ENCODE measurements around the gene SLC4A9.

SLC4A9 gene

DNA sequence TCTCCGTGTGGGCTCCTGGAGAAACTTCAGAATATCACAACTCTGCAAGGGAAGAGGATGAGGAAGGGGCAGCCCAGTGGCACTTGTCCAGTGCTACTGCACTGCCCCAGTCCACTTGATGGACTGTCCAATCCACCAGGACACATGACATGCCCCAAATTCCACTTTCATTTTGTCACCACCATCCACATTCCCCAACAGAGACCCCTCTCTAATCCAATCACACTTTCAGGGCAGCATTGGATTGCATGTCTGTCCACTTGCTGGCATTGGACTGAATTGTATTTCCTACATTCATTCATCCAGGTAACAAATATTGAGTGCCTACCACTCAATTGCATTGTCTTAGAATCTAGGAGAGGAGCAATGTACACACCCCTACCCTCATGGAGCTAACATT lies 28.4 kb upstream of the SLC4A9 start:
- H3K27me3 ChIP-seq (ENCODE audit: insufficient read depth, low read length, poor library complexity): no peaks in the 10 kb centered on the region
- H3K4me1 ChIP-seq (ENCODE audit: control insufficient read depth, low read depth, low read length): peaks cover 2% of the 10 kb centered on the region
- no peak overlapping the region for H4K8ac ChIP-seq (ENCODE audit: low read depth, low read length)
- no peak overlapping the region for H2AK5ac ChIP-seq (ENCODE audit: low read length)
- no peak overlapping the region for H3K23ac ChIP-seq (ENCODE audit: low read length)
- H3K18ac ChIP-seq (ENCODE audit: low read length): no peak overlapping the region
- H2BK5ac ChIP-seq (ENCODE audit: low read length): no peak overlapping the region
- no peak overlapping the region for H4K5ac ChIP-seq (ENCODE audit: low read length)
- H3K79me2 ChIP-seq (ENCODE audit: control insufficient read depth, insufficient read depth, low read length): no peaks in the 10 kb centered on the region
- no peak overlapping the region for H3K9ac ChIP-seq (ENCODE audit: low read length)
- no peak for DNase-seq
- H3K4me3 ChIP-seq (ENCODE audit: low read length): no peak overlapping the region
- no peak overlapping the region for H2BK120ac ChIP-seq (ENCODE audit: low read depth, low read length)
- no peak overlapping the region for H2BK15ac ChIP-seq (replicated peaks; ENCODE audit: low read depth)
- H3K27ac ChIP-seq (ENCODE audit: low read depth, low read length): no peak overlapping the region
- no peak overlapping the region for H3K4me2 ChIP-seq (ENCODE audit: low read length)
- H3K79me1 ChIP-seq (ENCODE audit: low read length): no peaks in the 10 kb centered on the region
- WGBS (ENCODE audit: extremely low coverage, insufficient coverage, low lambda C conversion rate): no CpG with 5 or more reads among the region's 1 CpG
- no peaks in the 10 kb centered on the region for H3K36me3 ChIP-seq (ENCODE audit: control insufficient read depth, insufficient read depth, low read length)
- H3K56ac ChIP-seq (ENCODE audit: low read length): no peak overlapping the region
- no peak overlapping the region for H3K4ac ChIP-seq (ENCODE audit: low read depth, low read length)

DNA sequence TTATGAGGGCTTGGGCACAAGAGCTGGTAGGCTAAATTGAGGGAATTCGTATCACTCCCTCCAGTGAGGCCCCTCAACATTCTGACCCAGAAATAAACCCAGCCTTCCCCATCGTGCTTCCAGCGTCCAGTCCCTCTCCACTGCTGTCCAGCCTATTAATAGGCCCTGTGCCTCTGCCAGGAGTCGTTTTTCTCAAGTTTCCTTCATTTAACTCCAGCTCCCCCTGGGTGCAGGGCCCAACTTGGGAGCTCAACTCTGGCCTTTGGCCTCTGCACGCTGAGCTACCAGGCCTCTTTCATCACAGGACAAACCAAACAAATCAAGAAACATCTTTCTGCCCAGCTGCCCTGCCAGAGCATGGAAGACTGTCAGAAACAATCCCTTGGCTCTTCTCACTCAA lies 23.6 kb upstream of the SLC4A9 start:
- Histone ChIP-seq H3K23ac (ENCODE audit: low read length) (no peak overlapping the region), H2BK15ac (replicated peaks; ENCODE audit: low read depth) (no peak overlapping the region), H3K27ac (ENCODE audit: low read depth, low read length) (no peak overlapping the region), H3K79me1 (ENCODE audit: low read length) (no peaks in the 10 kb centered on the region), H3K4me1 (ENCODE audit: control insufficient read depth, low read depth, low read length) (no peaks in the 10 kb centered on the region), H3K36me3 (ENCODE audit: control insufficient read depth, insufficient read depth, low read length) (no peaks in the 10 kb centered on the region), H2AK5ac (ENCODE audit: low read length) (no peak overlapping the region), H3K4me2 (ENCODE audit: low read length) (no peak overlapping the region), H3K27me3 (ENCODE audit: insufficient read depth, low read length, poor library complexity) (no peaks in the 10 kb centered on the region), H3K4ac (ENCODE audit: low read depth, low read length) (no peak overlapping the region), H4K5ac (ENCODE audit: low read length) (no peak overlapping the region), H2BK120ac (ENCODE audit: low read depth, low read length) (no peak overlapping the region), H3K4me3 (ENCODE audit: low read length) (no peak overlapping the region), H3K56ac (ENCODE audit: low read length) (no peak overlapping the region), H3K9ac (ENCODE audit: low read length) (no peak overlapping the region), H3K79me2 (ENCODE audit: control insufficient read depth, insufficient read depth, low read length) (no peaks in the 10 kb centered on the region), H2BK5ac (ENCODE audit: low read length) (no peak overlapping the region), H3K18ac (ENCODE audit: low read length) (no peak overlapping the region), H4K8ac (ENCODE audit: low read depth, low read length) (no peak overlapping the region)
- DNase-seq: no peak
- WGBS (ENCODE audit: extremely low coverage, insufficient coverage, low lambda C conversion rate): no CpG with 5 or more reads among the region's 5 CpGs

GRCh38 chr5:140337880-140338279 lies 22.1 kb upstream of the SLC4A9 start:
- H3K56ac ChIP-seq (ENCODE audit: low read length): no peak overlapping the region
- H3K4me1 ChIP-seq (ENCODE audit: control insufficient read depth, low read depth, low read length): no peaks in the 10 kb centered on the region
- no peak overlapping the region for H2AK5ac ChIP-seq (ENCODE audit: low read length)
- no peak overlapping the region for H3K18ac ChIP-seq (ENCODE audit: low read length)
- H3K4me3 ChIP-seq (ENCODE audit: low read length): no peak overlapping the region
- no peak overlapping the region for H2BK5ac ChIP-seq (ENCODE audit: low read length)
- no peak overlapping the region for H2BK120ac ChIP-seq (ENCODE audit: low read depth, low read length)
- no peaks in the 10 kb centered on the region for H3K36me3 ChIP-seq (ENCODE audit: control insufficient read depth, insufficient read depth, low read length)
- DNase-seq: no peak
- no peaks in the 10 kb centered on the region for H3K79me2 ChIP-seq (ENCODE audit: control insufficient read depth, insufficient read depth, low read length)
- H3K9ac ChIP-seq (ENCODE audit: low read length): no peak overlapping the region
- no peaks in the 10 kb centered on the region for H3K27me3 ChIP-seq (ENCODE audit: insufficient read depth, low read length, poor library complexity)
- H3K23ac ChIP-seq (ENCODE audit: low read length): no peak overlapping the region
- H4K5ac ChIP-seq (ENCODE audit: low read length): no peak overlapping the region
- no peak overlapping the region for H2BK15ac ChIP-seq (replicated peaks; ENCODE audit: low read depth)
- H3K4me2 ChIP-seq (ENCODE audit: low read length): no peak overlapping the region
- no peak overlapping the region for H3K27ac ChIP-seq (ENCODE audit: low read depth, low read length)
- H3K4ac ChIP-seq (ENCODE audit: low read depth, low read length): no peak overlapping the region
- H3K79me1 ChIP-seq (ENCODE audit: low read length): no peaks in the 10 kb centered on the region
- no CpG with 5 or more reads among the region's 1 CpG for WGBS (ENCODE audit: extremely low coverage, insufficient coverage, low lambda C conversion rate)
- H4K8ac ChIP-seq (ENCODE audit: low read depth, low read length): no peak overlapping the region

DNA sequence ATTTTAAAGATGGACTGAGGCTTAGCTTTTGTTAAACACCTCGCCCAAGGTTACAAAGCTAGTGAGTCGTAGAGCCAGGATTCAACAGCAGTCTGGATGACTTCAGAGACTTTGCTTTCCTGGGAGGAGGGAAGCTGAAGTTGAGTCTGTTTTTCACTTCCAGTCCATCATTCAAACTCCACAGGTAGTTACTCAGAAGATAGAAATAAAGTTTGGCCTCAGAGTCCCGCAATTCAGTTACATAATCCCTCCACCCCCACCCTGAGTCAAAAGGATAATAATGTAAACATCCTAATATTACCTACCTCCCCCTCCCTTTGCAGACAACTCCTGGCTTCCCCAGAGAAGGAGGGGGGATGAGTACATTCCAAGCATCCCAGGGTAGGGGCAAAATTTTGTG lies 21.7 kb upstream of the SLC4A9 start:
- Histone ChIP-seq H3K4me1 (ENCODE audit: control insufficient read depth, low read depth, low read length) (no peaks in the 10 kb centered on the region), H3K4me2 (ENCODE audit: low read length) (no peak overlapping the region), H3K27me3 (ENCODE audit: insufficient read depth, low read length, poor library complexity) (no peaks in the 10 kb centered on the region), H2BK15ac (replicated peaks; ENCODE audit: low read depth) (no peak overlapping the region), H3K9ac (ENCODE audit: low read length) (no peak overlapping the region), H3K36me3 (ENCODE audit: control insufficient read depth, insufficient read depth, low read length) (no peaks in the 10 kb centered on the region), H2AK5ac (ENCODE audit: low read length) (no peak overlapping the region), H3K27ac (ENCODE audit: low read depth, low read length) (no peak overlapping the region), H2BK120ac (ENCODE audit: low read depth, low read length) (no peak overlapping the region), H3K23ac (ENCODE audit: low read length) (no peak overlapping the region), H3K79me1 (ENCODE audit: low read length) (no peaks in the 10 kb centered on the region), H4K8ac (ENCODE audit: low read depth, low read length) (no peak overlapping the region), H3K56ac (ENCODE audit: low read length) (no peak overlapping the region), H3K4ac (ENCODE audit: low read depth, low read length) (no peak overlapping the region), H3K18ac (ENCODE audit: low read length) (no peak overlapping the region), H3K79me2 (ENCODE audit: control insufficient read depth, insufficient read depth, low read length) (no peaks in the 10 kb centered on the region), H2BK5ac (ENCODE audit: low read length) (no peak overlapping the region), H3K4me3 (ENCODE audit: low read length) (no peak overlapping the region), H4K5ac (ENCODE audit: low read length) (no peak overlapping the region)
- WGBS (ENCODE audit: extremely low coverage, insufficient coverage, low lambda C conversion rate): no CpG with 5 or more reads among the region's 3 CpGs
- DNase-seq: no peak

GRCh38 chr5:140338908-140339307 lies 21.1 kb upstream of the SLC4A9 start:
- Histone ChIP-seq H2AK5ac (ENCODE audit: low read length) (no peak overlapping the region), H3K27ac (ENCODE audit: low read depth, low read length) (no peak overlapping the region), H3K4ac (ENCODE audit: low read depth, low read length) (no peak overlapping the region), H2BK15ac (replicated peaks; ENCODE audit: low read depth) (no peak overlapping the region), H3K79me1 (ENCODE audit: low read length) (no peaks in the 10 kb centered on the region), H2BK120ac (ENCODE audit: low read depth, low read length) (no peak overlapping the region), H3K4me1 (ENCODE audit: control insufficient read depth, low read depth, low read length) (no peaks in the 10 kb centered on the region), H3K23ac (ENCODE audit: low read length) (no peak overlapping the region), H3K36me3 (ENCODE audit: control insufficient read depth, insufficient read depth, low read length) (no peaks in the 10 kb centered on the region), H3K18ac (ENCODE audit: low read length) (no peak overlapping the region), H3K4me2 (ENCODE audit: low read length) (no peak overlapping the region), H4K8ac (ENCODE audit: low read depth, low read length) (no peak overlapping the region), H4K5ac (ENCODE audit: low read length) (no peak overlapping the region), H3K27me3 (ENCODE audit: insufficient read depth, low read length, poor library complexity) (no peaks in the 10 kb centered on the region), H2BK5ac (ENCODE audit: low read length) (no peak overlapping the region), H3K79me2 (ENCODE audit: control insufficient read depth, insufficient read depth, low read length) (no peaks in the 10 kb centered on the region), H3K4me3 (ENCODE audit: low read length) (no peak overlapping the region), H3K9ac (ENCODE audit: low read length) (no peak overlapping the region), H3K56ac (ENCODE audit: low read length) (no peak overlapping the region)
- no peak for DNase-seq
- WGBS (ENCODE audit: extremely low coverage, insufficient coverage, low lambda C conversion rate): no CpG with 5 or more reads among the region's 2 CpGs

DNA sequence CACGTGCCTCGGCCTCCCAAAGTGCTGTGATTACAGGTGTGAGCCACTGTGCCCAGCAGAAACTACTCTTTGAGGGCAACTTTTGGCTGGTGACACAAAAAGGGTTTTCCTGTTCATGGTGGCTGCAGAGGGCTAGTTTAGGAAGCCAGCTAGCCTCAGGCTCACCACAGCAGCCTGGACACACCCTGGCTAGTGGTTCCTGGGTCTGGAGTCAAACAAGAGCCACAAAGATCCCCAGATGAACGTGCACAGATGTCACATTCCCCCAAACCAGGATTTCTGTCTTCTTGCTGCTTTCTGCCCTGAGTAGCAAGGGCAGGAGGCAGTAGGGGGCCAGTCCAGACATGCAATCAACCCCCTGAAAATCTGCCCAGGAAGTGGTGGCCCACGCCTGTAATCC lies 20.4 kb upstream of the SLC4A9 start:
- no peak overlapping the region for H2AK5ac ChIP-seq (ENCODE audit: low read length)
- no peak overlapping the region for H2BK15ac ChIP-seq (replicated peaks; ENCODE audit: low read depth)
- no peaks in the 10 kb centered on the region for H3K4me1 ChIP-seq (ENCODE audit: control insufficient read depth, low read depth, low read length)
- no peak overlapping the region for H4K8ac ChIP-seq (ENCODE audit: low read depth, low read length)
- WGBS (ENCODE audit: extremely low coverage, insufficient coverage, low lambda C conversion rate): no CpG with 5 or more reads among the region's 4 CpGs
- H3K4me3 ChIP-seq (ENCODE audit: low read length): no peak overlapping the region
- no peaks in the 10 kb centered on the region for H3K27me3 ChIP-seq (ENCODE audit: insufficient read depth, low read length, poor library complexity)
- H3K56ac ChIP-seq (ENCODE audit: low read length): no peak overlapping the region
- H2BK120ac ChIP-seq (ENCODE audit: low read depth, low read length): no peak overlapping the region
- no peaks in the 10 kb centered on the region for H3K79me2 ChIP-seq (ENCODE audit: control insufficient read depth, insufficient read depth, low read length)
- no peak overlapping the region for H3K9ac ChIP-seq (ENCODE audit: low read length)
- H3K23ac ChIP-seq (ENCODE audit: low read length): no peak overlapping the region
- H2BK5ac ChIP-seq (ENCODE audit: low read length): no peak overlapping the region
- DNase-seq: no peak
- no peaks in the 10 kb centered on the region for H3K36me3 ChIP-seq (ENCODE audit: control insufficient read depth, insufficient read depth, low read length)
- H3K79me1 ChIP-seq (ENCODE audit: low read length): no peaks in the 10 kb centered on the region
- H3K18ac ChIP-seq (ENCODE audit: low read length): no peak overlapping the region
- H3K4ac ChIP-seq (ENCODE audit: low read depth, low read length): no peak overlapping the region
- no peak overlapping the region for H3K27ac ChIP-seq (ENCODE audit: low read depth, low read length)
- H3K4me2 ChIP-seq (ENCODE audit: low read length): no peak overlapping the region
- H4K5ac ChIP-seq (ENCODE audit: low read length): no peak overlapping the region

Measured in mesendoderm (in vitro differentiated cells).